Hepatocyte (in vitro differentiated cells): ENCODE measurements around the gene CCDC88C. TPM values are rescaled to one million over a fixed set of nuclear protein-coding genes. Genes with fewer than 3 reads are reported as not detected.

Source experiments
- DNase-seq: peaks from one replicate; pipeline ENCODE4 v3.0.0-alpha.2; 2016; ENCODE audit warnings: low spot score
- H2AFZ ChIP-seq: fragments of 200-600 bp; sonication (generic); 2 replicates; pipeline ENCODE4 v1.6.0; 2016; ENCODE audit warnings: antibody characterized with exemption, mild to moderate bottlenecking
- H3K27ac ChIP-seq: fragments of 200-600 bp; sonication (generic); 2 replicates; pipeline ENCODE4 v1.5.1; 2016; ENCODE audit warnings: mild to moderate bottlenecking
- H3K27me3 ChIP-seq: fragments of 200-600 bp; sonication (generic); 2 replicates; pipeline ENCODE4 v1.6.1; 2016
- H3K36me3 ChIP-seq: fragments of 200-600 bp; sonication (generic); replicated peaks from 2 replicates; pipeline ENCODE4 v1.5.1; 2016; ENCODE audit warnings: low read depth; ENCODE audit not compliant: insufficient read depth
- H3K4me1 ChIP-seq: fragments of 200-600 bp; sonication (generic); 2 replicates; pipeline ENCODE4 v1.5.1; 2016; ENCODE audit warnings: mild to moderate bottlenecking, moderate library complexity; ENCODE audit not compliant: insufficient read depth
- H3K4me2 ChIP-seq: fragments of 200-600 bp; sonication (generic); 2 replicates; pipeline ENCODE4 v1.6.0; 2016
- H3K4me3 ChIP-seq: fragments of 200-600 bp; sonication (generic); 2 replicates; pipeline ENCODE4 v1.5.1; 2016; ENCODE audit warnings: mild to moderate bottlenecking
- H3K79me2 ChIP-seq: fragments of 200-600 bp; sonication (generic); 2 replicates; pipeline ENCODE4 v1.6.0; 2017; ENCODE audit warnings: mild to moderate bottlenecking
- H3K9me2 ChIP-seq: fragments of 200-600 bp; sonication (generic); replicated peaks from 2 replicates; pipeline ENCODE4 v1.6.0; 2017; ENCODE audit warnings: mild to moderate bottlenecking; ENCODE audit not compliant: insufficient read depth
- H3K9me3 ChIP-seq: fragments of 200-600 bp; sonication (generic); 2 replicates; pipeline ENCODE4 v1.5.1; 2016; ENCODE audit warnings: low read depth, mild to moderate bottlenecking
- H4K20me1 ChIP-seq: fragments of 200-600 bp; sonication (generic); 2 replicates; pipeline ENCODE4 v1.6.0; 2016; ENCODE audit warnings: mild to moderate bottlenecking; ENCODE audit not compliant: insufficient read depth, poor library complexity, severe bottlenecking
- CTCF ChIP-seq: fragments of 200-600 bp; sonication (generic); IDR thresholded peaks from 2 replicates; pipeline ENCODE4 v1.5.1; 2016; ENCODE audit warnings: antibody characterized with exemption, mild to moderate bottlenecking; ENCODE audit not compliant: poor library complexity
- EZH2 ChIP-seq: fragments of 200-600 bp; sonication (generic); IDR thresholded peaks from 2 replicates; pipeline ENCODE4 v1.6.1; 2016; ENCODE audit warnings: antibody characterized with exemption, mild to moderate bottlenecking, borderline replicate concordance
- EZH2phosphoT487 ChIP-seq: fragments of 200-600 bp; sonication (generic); IDR thresholded peaks from one replicate; pipeline ENCODE4 v1.6.1; 2018; ENCODE audit warnings: antibody characterized with exemption, mild to moderate bottlenecking, low read depth, moderate library complexity; ENCODE audit not compliant: unreplicated experiment, severe bottlenecking
- WGBS: methylation state at CpG from one replicate; pipeline ENCODE4 v1.1.6; 2016; ENCODE audit warnings: low lambda C conversion rate; ENCODE audit errors: missing lambda C conversion rate; 5-methylcytosine and 5-hydroxymethylcytosine counted together
- polyA plus RNA-seq: library from polyadenylated mRNA; unstranded; fragments of >200 nt; fragmentation: Nextera tagmentation; extraction: Ambion mirVana; gene quantifications from 2 replicates; pipeline ENCODE4 v1.2.1, GENCODE V29; 2016
- total RNA-seq: library from RNA; depleted of rRNA; stranded (reverse); fragments of >200 nt; gene quantifications from 2 replicates; pipeline ENCODE4 v1.2.3, GENCODE V29; 2014

Gene CCDC88C
- total and polyA plus RNA-seq, 2 experiments from 2014 or later, result 5.9 to 11.3 TPM

GRCh38 chr14:91361233-91361811, 56.3 kb downstream of the CCDC88C start:
- peak overlapping the region; percentile 76 for H3K27ac ChIP-seq
- WGBS, result 39% methylated on average over 14 of the region's 14 CpGs
- no peaks in the 10 kb centered on the region for H3K9me2 ChIP-seq
- no peaks in the 10 kb centered on the region for H3K27me3 ChIP-seq
- H3K4me2 ChIP-seq, result peak overlapping the region; percentile 56
- no peak overlapping the region for H3K4me3 ChIP-seq
- no peak overlapping the region for H2AFZ ChIP-seq
- H3K4me1 ChIP-seq, result peaks cover 13% of the 10 kb centered on the region
- H3K79me2 ChIP-seq, result peaks cover under 1% of the 10 kb centered on the region
- no peaks in the 10 kb centered on the region for H3K36me3 ChIP-seq
- no peaks in the 10 kb centered on the region for H3K9me3 ChIP-seq
- TF ChIP-seq EZH2phosphoT487 (no peak), EZH2 (no peak), CTCF (no peak)
- DNase-seq, result peak; percentile 77
- no peaks in the 10 kb centered on the region for H4K20me1 ChIP-seq

GRCh38 chr14:91360490-91361232, 57.0 kb downstream of the CCDC88C start:
- Histone ChIP-seq H3K9me3 (no peaks in the 10 kb centered on the region), H3K4me3 (no peak overlapping the region), H3K27ac (peak overlapping the region; percentile 76), H3K4me2 (peak overlapping the region; percentile 56), H4K20me1 (no peaks in the 10 kb centered on the region), H2AFZ (no peak overlapping the region), H3K79me2 (no peaks in the 10 kb centered on the region), H3K9me2 (no peaks in the 10 kb centered on the region), H3K36me3 (no peaks in the 10 kb centered on the region), H3K4me1 (peaks cover 13% of the 10 kb centered on the region), H3K27me3 (no peaks in the 10 kb centered on the region)
- no peak for TF ChIP-seq EZH2phosphoT487
- DNase-seq, result no peak
- 90% methylated on average over 17 of the region's 17 CpGs for WGBS

GRCh38 chr14:91358654-91359220, 58.9 kb downstream of the CCDC88C start:
- no peak overlapping the region for H2AFZ ChIP-seq
- H3K36me3 ChIP-seq, result no peaks in the 10 kb centered on the region
- H3K27me3 ChIP-seq, result no peaks in the 10 kb centered on the region
- TF ChIP-seq EZH2, result no peak
- TF ChIP-seq EZH2phosphoT487, result no peak
- no peak for TF ChIP-seq CTCF
- no peak overlapping the region for H3K4me2 ChIP-seq
- no peaks in the 10 kb centered on the region for H3K9me2 ChIP-seq
- peaks cover 13% of the 10 kb centered on the region for H3K4me1 ChIP-seq
- WGBS, result 98% methylated on average over 13 of the region's 13 CpGs
- H3K79me2 ChIP-seq, result no peaks in the 10 kb centered on the region
- DNase-seq, result no peak
- no peaks in the 10 kb centered on the region for H3K9me3 ChIP-seq
- H4K20me1 ChIP-seq, result no peaks in the 10 kb centered on the region
- no peak overlapping the region for H3K27ac ChIP-seq
- H3K4me3 ChIP-seq, result no peak overlapping the region

- DNase-seq, result no peak
- 87% methylated on average over 9 of the region's 9 CpGs for WGBS
Measured at GRCh38 chr14:91358025-91358319, 59.6 kb downstream of the CCDC88C start.

More at GRCh38 chr14:91358025-91358319, 59.6 kb downstream of the CCDC88C start:
- H3K27me3 ChIP-seq, result no peaks in the 10 kb centered on the region
- H3K9me2 ChIP-seq, result no peaks in the 10 kb centered on the region
- no peaks in the 10 kb centered on the region for H3K36me3 ChIP-seq
- no peaks in the 10 kb centered on the region for H3K9me3 ChIP-seq
- no peak overlapping the region for H2AFZ ChIP-seq
- H3K79me2 ChIP-seq, result no peaks in the 10 kb centered on the region
- TF ChIP-seq EZH2phosphoT487 (no peak), CTCF (no peak), EZH2 (no peak)
- no peak overlapping the region for H3K4me2 ChIP-seq
- H3K4me3 ChIP-seq, result no peak overlapping the region
- H3K27ac ChIP-seq, result no peak overlapping the region
- H4K20me1 ChIP-seq, result no peaks in the 10 kb centered on the region
- peaks cover 13% of the 10 kb centered on the region for H3K4me1 ChIP-seq
